H7 (cell line): ENCODE measurements around the gene RPN1. TPM values are rescaled to one million over a fixed set of nuclear protein-coding genes. Genes with fewer than 3 reads are reported as not detected.

Experiments
- total RNA-seq: library from RNA; depleted of rRNA; stranded (reverse); fragments of >200 nt; shearing (Covaris generic); gene quantifications from 2 replicates; pipeline ENCODE4 v1.2.3, GENCODE V29; 2014; rRNA removed

RPN1 gene
- total RNA-seq, 1 experiment from 2014 or later: 339 TPM

Other genes starting within 250 kb of the RPN1 start
- gene DNAJB8, start 183.9 kb downstream of the RPN1 start, total RNA-seq: not detected in 2 replicates
- 3.9 and 5.4 TPM in 2 replicates for gene GATA2, start 157.6 kb downstream of the RPN1 start, total RNA-seq
- gene RAB7A, start 75.4 kb upstream of the RPN1 start, total RNA-seq: 40.6 and 50.0 TPM in 2 replicates
- gene ACAD9, start 228.8 kb upstream of the RPN1 start, total RNA-seq: 20.1 and 20.4 TPM in 2 replicates